GM23338 (cell line): ENCODE measurements around the gene SLCO4C1. TPM values are rescaled to one million over a fixed set of nuclear protein-coding genes. Genes with fewer than 3 reads are reported as not detected.

Experiments used
- ATAC-seq: fragments of 200-7000 bp; cut with Tn5 transposase; 3 replicates; pipeline ENCODE4 v1.9.1; 2020
- DNase-seq: peaks from one replicate; pipeline ENCODE4 v3.0.0-alpha.2; 2015; ENCODE audit warnings: low spot score
- H2AFZ ChIP-seq: fragments of 200-600 bp; sonication (generic); 2 replicates; pipeline ENCODE4 v1.8.0; 2016; ENCODE audit warnings: antibody characterized with exemption, mild to moderate bottlenecking, moderate library complexity
- H3F3A ChIP-seq: fragments of 200-600 bp; sonication (generic); replicated peaks from 2 replicates; pipeline ENCODE4 v1.8.0; 2017; ENCODE audit warnings: antibody characterized with exemption, mixed run types, low read depth
- H3K27ac ChIP-seq: fragments of 200-600 bp; sonication (generic); 2 replicates; pipeline ENCODE4 v1.6.1; 2016; ENCODE audit warnings: low read depth
- H3K27me3 ChIP-seq: fragments of 200-600 bp; sonication (generic); 2 replicates; pipeline ENCODE4 v1.8.0; 2016; ENCODE audit warnings: mild to moderate bottlenecking, mixed run types, moderate library complexity; ENCODE audit not compliant: insufficient read depth
- H3K36me3 ChIP-seq: fragments of 200-600 bp; sonication (generic); 2 replicates; pipeline ENCODE4 v1.8.0; 2016; ENCODE audit warnings: mild to moderate bottlenecking; ENCODE audit not compliant: insufficient read depth
- H3K4me1 ChIP-seq: fragments of 200-600 bp; sonication (generic); 2 replicates; pipeline ENCODE4 v1.8.0; 2016; ENCODE audit warnings: mild to moderate bottlenecking, moderate library complexity; ENCODE audit not compliant: insufficient read depth
- H3K4me2 ChIP-seq: fragments of 200-600 bp; sonication (generic); 2 replicates; pipeline ENCODE4 v1.7.1; 2017; ENCODE audit warnings: mixed run types
- H3K4me3 ChIP-seq: fragments of 200-600 bp; sonication (generic); 2 replicates; pipeline ENCODE4 v1.6.1; 2016; ENCODE audit warnings: mixed run types
- H3K79me2 ChIP-seq: fragments of 200-600 bp; sonication (generic); replicated peaks from 2 replicates; pipeline ENCODE4 v1.8.0; 2017; ENCODE audit warnings: mild to moderate bottlenecking; ENCODE audit not compliant: insufficient read depth
- H3K9me2 ChIP-seq: fragments of 200-600 bp; sonication (generic); 2 replicates; pipeline ENCODE4 v1.8.0; 2017; ENCODE audit not compliant: insufficient read depth
- H4K20me1 ChIP-seq: fragments of 200-600 bp; sonication (generic); replicated peaks from 2 replicates; pipeline ENCODE4 v1.8.0; 2017; ENCODE audit warnings: mild to moderate bottlenecking; ENCODE audit not compliant: insufficient read depth
- H3K27ac Mint-ChIP-seq: 2 replicates; pipeline ENCODE4 v1.8.0; 2020; ENCODE audit warnings: inconsistent platforms, mild to moderate bottlenecking, moderate library complexity, mixed read lengths
- H3K27me3 Mint-ChIP-seq: 3 replicates; pipeline ENCODE4 v1.8.0; 2022; ENCODE audit warnings: low read depth, mild to moderate bottlenecking, moderate library complexity, mixed read lengths, inconsistent platforms; ENCODE audit not compliant: insufficient read depth, poor library complexity
- H3K36me3 Mint-ChIP-seq: 3 replicates; pipeline ENCODE4 v1.8.0; 2021; ENCODE audit warnings: low read depth, mild to moderate bottlenecking, inconsistent platforms, moderate library complexity, mixed read lengths
- H3K4me1 Mint-ChIP-seq: 3 replicates; pipeline ENCODE4 v1.8.0; 2020; ENCODE audit warnings: mild to moderate bottlenecking, inconsistent platforms, mixed read lengths
- H3K4me3 Mint-ChIP-seq: 3 replicates; pipeline ENCODE4 v1.8.0; 2021; ENCODE audit warnings: moderate library complexity, mild to moderate bottlenecking, inconsistent platforms, mixed read lengths
- H3K9me3 Mint-ChIP-seq: 3 replicates; pipeline ENCODE4 v1.8.0; 2020; ENCODE audit warnings: moderate library complexity, mild to moderate bottlenecking, inconsistent platforms, mixed read lengths
- EZH2 ChIP-seq: fragments of 200-600 bp; sonication (generic); IDR thresholded peaks from one replicate; pipeline ENCODE4 v1.8.0; 2017; ENCODE audit warnings: antibody characterized with exemption, mild to moderate bottlenecking, low read depth; ENCODE audit not compliant: unreplicated experiment
- EZH2phosphoT487 ChIP-seq: fragments of 200-600 bp; sonication (generic); IDR thresholded peaks from one replicate; pipeline ENCODE4 v1.8.1; 2018; ENCODE audit warnings: antibody characterized with exemption; ENCODE audit not compliant: unreplicated experiment
- JUNB ChIP-seq: IDR thresholded peaks from one replicate; pipeline ENCODE4 v1.6.1; 2016; ENCODE audit warnings: antibody characterized with exemption; ENCODE audit not compliant: unreplicated experiment
- POLR2AphosphoS5 ChIP-seq: IDR thresholded peaks from 2 replicates; pipeline ENCODE4 v1.6.1; 2016; ENCODE audit warnings: antibody characterized with exemption, low read depth
- ZNF114 ChIP-seq: fragments of 250-450 bp; sonication (Bioruptor Pico); IDR thresholded peaks from 2 replicates; pipeline ENCODE4 v1.5.0; 2020; ENCODE audit warnings: mild to moderate bottlenecking, moderate library complexity
- polyA plus RNA-seq: library from polyadenylated mRNA; unstranded; fragments of >200 nt; fragmentation: Nextera tagmentation; extraction: Ambion mirVana; gene quantifications from 2 replicates; pipeline ENCODE4 v1.2.1, GENCODE V29; 2016
- total RNA-seq: library from RNA; depleted of rRNA; stranded (reverse); fragments of >200 nt; shearing (Covaris generic); gene quantifications from 2 replicates; pipeline ENCODE4 v1.2.3, GENCODE V29; 2014
- TF ChIP-seq, protein P1 (sequence below): fragments of 250-450 bp; sonication (Bioruptor Pico); IDR thresholded peaks from 2 replicates; pipeline ENCODE4 v1.5.0; 2020; ENCODE audit warnings: mild to moderate bottlenecking, moderate library complexity
- TF ChIP-seq, protein P2 (sequence below): IDR thresholded peaks from 2 replicates; pipeline ENCODE4 v1.6.1; 2016; ENCODE audit warnings: antibody characterized with exemption
- TF ChIP-seq, protein P3 (sequence below): IDR thresholded peaks from one replicate; pipeline ENCODE4 v1.6.1; 2018; ENCODE audit warnings: antibody characterized with exemption; ENCODE audit not compliant: unreplicated experiment
- TF ChIP-seq, protein P4 (sequence below), 2 experiments: fragments of 200-600 bp in 1 of 2; sonication (generic) in 1 of 2; conservative IDR thresholded peaks; 2 replicates each; pipeline versions ENCODE4 v1.5.1 to v1.6.1; 2016 to 2017; ENCODE audit warnings: antibody characterized with exemption in 2 of 2, low read depth in 2 of 2, mild to moderate bottlenecking in 2 of 2, moderate library complexity in 1 of 2

The SLCO4C1 gene
- total and polyA plus RNA-seq, 2 experiments from 2014 or later = 2.4 to 6.7 TPM

DNA sequence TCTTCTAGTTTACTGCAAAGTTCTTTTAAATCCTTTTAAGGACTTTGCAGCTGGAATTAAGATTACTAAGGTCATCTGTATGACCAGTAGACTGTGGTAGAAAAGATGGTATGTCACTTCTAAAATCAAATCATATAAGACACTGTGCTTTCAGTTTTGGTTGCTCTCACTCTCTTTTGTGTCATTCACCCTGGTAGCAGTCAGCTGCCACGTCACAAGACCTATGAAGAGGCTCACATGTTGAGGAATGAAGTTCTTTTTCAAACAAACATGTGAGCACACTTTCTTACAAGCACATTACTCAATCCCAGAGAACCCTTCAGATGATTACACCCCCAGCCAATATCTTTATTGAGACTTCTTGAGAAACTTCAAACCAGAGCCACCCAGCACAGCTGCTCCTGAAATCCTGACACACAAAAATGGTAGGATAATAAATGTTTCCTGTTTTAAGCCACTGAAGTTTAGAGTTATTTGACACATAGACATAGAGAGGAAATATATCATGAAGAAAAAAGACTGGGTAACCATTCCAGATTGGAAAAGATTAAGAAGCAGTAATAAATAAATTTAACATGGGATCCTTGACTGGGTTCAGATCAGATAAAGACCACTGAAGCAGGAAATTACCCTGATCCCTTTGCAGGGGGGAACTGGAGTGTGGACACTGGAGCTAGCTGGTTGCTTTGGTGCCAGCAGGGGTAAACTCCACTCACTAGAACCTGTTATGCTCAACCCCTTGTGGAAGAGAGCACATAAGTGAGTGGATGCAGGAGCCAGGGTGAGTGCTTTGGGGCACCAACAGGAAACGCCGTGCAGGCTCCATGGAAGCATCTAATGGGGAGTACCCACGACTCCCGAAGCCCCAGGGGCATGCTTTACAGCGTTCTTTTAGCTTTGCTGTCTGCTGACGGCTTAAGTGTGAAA, 64.1 kb downstream of the SLCO4C1 start (continued):
- no peak for TF ChIP-seq JUNB
- TF ChIP-seq, protein P1, sequence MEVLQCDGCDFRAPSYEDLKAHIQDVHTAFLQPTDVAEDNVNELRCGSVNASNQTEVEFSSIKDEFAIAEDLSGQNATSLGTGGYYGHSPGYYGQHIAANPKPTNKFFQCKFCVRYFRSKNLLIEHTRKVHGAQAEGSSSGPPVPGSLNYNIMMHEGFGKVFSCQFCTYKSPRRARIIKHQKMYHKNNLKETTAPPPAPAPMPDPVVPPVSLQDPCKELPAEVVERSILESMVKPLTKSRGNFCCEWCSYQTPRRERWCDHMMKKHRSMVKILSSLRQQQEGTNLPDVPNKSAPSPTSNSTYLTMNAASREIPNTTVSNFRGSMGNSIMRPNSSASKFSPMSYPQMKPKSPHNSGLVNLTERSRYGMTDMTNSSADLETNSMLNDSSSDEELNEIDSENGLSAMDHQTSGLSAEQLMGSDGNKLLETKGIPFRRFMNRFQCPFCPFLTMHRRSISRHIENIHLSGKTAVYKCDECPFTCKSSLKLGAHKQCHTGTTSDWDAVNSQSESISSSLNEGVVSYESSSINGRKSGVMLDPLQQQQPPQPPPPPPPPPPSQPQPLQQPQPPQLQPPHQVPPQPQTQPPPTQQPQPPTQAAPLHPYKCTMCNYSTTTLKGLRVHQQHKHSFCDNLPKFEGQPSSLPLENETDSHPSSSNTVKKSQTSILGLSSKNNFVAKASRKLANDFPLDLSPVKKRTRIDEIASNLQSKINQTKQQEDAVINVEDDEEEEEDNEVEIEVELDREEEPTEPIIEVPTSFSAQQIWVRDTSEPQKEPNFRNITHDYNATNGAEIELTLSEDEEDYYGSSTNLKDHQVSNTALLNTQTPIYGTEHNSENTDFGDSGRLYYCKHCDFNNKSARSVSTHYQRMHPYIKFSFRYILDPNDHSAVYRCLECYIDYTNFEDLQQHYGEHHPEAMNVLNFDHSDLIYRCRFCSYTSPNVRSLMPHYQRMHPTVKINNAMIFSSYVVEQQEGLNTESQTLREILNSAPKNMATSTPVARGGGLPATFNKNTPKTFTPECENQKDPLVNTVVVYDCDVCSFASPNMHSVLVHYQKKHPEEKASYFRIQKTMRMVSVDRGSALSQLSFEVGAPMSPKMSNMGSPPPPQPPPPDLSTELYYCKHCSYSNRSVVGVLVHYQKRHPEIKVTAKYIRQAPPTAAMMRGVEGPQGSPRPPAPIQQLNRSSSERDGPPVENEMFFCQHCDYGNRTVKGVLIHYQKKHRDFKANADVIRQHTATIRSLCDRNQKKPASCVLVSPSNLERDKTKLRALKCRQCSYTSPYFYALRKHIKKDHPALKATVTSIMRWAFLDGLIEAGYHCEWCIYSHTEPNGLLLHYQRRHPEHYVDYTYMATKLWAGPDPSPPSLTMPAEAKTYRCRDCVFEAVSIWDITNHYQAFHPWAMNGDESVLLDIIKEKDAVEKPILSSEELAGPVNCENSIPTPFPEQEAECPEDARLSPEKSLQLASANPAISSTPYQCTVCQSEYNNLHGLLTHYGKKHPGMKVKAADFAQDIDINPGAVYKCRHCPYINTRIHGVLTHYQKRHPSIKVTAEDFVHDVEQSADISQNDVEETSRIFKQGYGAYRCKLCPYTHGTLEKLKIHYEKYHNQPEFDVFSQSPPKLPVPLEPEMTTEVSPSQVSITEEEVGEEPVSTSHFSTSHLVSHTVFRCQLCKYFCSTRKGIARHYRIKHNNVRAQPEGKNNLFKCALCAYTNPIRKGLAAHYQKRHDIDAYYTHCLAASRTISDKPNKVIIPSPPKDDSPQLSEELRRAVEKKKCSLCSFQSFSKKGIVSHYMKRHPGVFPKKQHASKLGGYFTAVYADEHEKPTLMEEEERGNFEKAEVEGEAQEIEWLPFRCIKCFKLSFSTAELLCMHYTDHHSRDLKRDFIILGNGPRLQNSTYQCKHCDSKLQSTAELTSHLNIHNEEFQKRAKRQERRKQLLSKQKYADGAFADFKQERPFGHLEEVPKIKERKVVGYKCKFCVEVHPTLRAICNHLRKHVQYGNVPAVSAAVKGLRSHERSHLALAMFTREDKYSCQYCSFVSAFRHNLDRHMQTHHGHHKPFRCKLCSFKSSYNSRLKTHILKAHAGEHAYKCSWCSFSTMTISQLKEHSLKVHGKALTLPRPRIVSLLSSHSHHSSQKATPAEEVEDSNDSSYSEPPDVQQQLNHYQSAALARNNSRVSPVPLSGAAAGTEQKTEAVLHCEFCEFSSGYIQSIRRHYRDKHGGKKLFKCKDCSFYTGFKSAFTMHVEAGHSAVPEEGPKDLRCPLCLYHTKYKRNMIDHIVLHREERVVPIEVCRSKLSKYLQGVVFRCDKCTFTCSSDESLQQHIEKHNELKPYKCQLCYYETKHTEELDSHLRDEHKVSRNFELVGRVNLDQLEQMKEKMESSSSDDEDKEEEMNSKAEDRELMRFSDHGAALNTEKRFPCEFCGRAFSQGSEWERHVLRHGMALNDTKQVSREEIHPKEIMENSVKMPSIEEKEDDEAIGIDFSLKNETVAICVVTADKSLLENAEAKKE (CRISPR knock-in tag) = no peak
- no peak for TF ChIP-seq EZH2
- TF ChIP-seq EZH2phosphoT487 = no peak

DNA sequence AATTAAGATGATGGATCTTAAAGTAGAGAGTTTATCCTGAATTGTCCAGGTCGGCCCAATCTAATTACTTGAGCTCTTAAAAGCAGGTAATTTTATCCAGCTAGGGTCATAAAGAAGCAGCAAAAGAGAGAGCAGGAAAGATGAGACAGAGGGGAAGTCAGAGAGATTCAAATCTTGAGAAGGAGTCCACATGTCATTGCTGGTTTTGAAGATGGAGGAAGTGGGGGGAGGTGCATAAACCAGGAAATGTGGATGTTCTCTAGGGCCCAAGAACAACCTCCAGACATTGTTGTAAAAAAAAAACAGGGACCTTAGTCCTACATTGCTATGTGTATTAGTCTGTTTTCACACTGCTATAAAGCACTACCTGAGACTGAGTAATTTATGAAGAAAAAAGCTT, 66.4 kb downstream of the SLCO4C1 start:
- H3K4me2 ChIP-seq = no peak overlapping the region
- H3K27me3 ChIP-seq = no peaks in the 10 kb centered on the region
- no peak overlapping the region; the same call in 1 of the 2 replicates for H2AFZ ChIP-seq
- no peaks in the 10 kb centered on the region for H3K27me3 Mint-ChIP-seq
- no peaks in the 10 kb centered on the region; the same call in 1 of the 2 replicates for H3K9me2 ChIP-seq
- no peaks in the 10 kb centered on the region for H3K9me3 Mint-ChIP-seq
- no peak overlapping the region for H3K4me3 Mint-ChIP-seq
- no peak overlapping the region for H3K4me3 ChIP-seq
- H3K27ac Mint-ChIP-seq = peak overlapping the region; percentile 63; the same call in 1 of the 2 replicates
- H3K36me3 ChIP-seq = no peaks in the 10 kb centered on the region
- H3F3A ChIP-seq = no peaks in the 10 kb centered on the region
- 0 out of 2 replicates have a peak, but pooled peaks cover 4% of the 10 kb centered on the region for H3K4me1 ChIP-seq
- H3K27ac ChIP-seq = no peak overlapping the region
- H3K36me3 Mint-ChIP-seq = no peaks in the 10 kb centered on the region
- no peaks in the 10 kb centered on the region for H3K79me2 ChIP-seq
- peaks cover 5% of the 10 kb centered on the region; the same call in 2 of the 3 replicates for H3K4me1 Mint-ChIP-seq
- ATAC-seq = no peak
- H4K20me1 ChIP-seq = no peaks in the 10 kb centered on the region
- DNase-seq = no peak
- TF ChIP-seq, protein P2, sequence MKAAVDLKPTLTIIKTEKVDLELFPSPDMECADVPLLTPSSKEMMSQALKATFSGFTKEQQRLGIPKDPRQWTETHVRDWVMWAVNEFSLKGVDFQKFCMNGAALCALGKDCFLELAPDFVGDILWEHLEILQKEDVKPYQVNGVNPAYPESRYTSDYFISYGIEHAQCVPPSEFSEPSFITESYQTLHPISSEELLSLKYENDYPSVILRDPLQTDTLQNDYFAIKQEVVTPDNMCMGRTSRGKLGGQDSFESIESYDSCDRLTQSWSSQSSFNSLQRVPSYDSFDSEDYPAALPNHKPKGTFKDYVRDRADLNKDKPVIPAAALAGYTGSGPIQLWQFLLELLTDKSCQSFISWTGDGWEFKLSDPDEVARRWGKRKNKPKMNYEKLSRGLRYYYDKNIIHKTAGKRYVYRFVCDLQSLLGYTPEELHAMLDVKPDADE = no peak
- TF ChIP-seq JUNB (no peak), EZH2phosphoT487 (no peak), EZH2 (no peak), POLR2AphosphoS5 (no peak), ZNF114 (CRISPR knock-in tag) (no peak)
- TF ChIP-seq, protein P3, sequence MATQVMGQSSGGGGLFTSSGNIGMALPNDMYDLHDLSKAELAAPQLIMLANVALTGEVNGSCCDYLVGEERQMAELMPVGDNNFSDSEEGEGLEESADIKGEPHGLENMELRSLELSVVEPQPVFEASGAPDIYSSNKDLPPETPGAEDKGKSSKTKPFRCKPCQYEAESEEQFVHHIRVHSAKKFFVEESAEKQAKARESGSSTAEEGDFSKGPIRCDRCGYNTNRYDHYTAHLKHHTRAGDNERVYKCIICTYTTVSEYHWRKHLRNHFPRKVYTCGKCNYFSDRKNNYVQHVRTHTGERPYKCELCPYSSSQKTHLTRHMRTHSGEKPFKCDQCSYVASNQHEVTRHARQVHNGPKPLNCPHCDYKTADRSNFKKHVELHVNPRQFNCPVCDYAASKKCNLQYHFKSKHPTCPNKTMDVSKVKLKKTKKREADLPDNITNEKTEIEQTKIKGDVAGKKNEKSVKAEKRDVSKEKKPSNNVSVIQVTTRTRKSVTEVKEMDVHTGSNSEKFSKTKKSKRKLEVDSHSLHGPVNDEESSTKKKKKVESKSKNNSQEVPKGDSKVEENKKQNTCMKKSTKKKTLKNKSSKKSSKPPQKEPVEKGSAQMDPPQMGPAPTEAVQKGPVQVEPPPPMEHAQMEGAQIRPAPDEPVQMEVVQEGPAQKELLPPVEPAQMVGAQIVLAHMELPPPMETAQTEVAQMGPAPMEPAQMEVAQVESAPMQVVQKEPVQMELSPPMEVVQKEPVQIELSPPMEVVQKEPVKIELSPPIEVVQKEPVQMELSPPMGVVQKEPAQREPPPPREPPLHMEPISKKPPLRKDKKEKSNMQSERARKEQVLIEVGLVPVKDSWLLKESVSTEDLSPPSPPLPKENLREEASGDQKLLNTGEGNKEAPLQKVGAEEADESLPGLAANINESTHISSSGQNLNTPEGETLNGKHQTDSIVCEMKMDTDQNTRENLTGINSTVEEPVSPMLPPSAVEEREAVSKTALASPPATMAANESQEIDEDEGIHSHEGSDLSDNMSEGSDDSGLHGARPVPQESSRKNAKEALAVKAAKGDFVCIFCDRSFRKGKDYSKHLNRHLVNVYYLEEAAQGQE = no peak
- TF ChIP-seq, protein P4, sequence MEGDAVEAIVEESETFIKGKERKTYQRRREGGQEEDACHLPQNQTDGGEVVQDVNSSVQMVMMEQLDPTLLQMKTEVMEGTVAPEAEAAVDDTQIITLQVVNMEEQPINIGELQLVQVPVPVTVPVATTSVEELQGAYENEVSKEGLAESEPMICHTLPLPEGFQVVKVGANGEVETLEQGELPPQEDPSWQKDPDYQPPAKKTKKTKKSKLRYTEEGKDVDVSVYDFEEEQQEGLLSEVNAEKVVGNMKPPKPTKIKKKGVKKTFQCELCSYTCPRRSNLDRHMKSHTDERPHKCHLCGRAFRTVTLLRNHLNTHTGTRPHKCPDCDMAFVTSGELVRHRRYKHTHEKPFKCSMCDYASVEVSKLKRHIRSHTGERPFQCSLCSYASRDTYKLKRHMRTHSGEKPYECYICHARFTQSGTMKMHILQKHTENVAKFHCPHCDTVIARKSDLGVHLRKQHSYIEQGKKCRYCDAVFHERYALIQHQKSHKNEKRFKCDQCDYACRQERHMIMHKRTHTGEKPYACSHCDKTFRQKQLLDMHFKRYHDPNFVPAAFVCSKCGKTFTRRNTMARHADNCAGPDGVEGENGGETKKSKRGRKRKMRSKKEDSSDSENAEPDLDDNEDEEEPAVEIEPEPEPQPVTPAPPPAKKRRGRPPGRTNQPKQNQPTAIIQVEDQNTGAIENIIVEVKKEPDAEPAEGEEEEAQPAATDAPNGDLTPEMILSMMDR (conservative IDR thresholded peaks at IDR 0.05; ENCODE audit: low read depth in 2 of 2) = no peak
